Sigmoid colon (tissue), 4 donors: Measurements from ENCODE around the gene TRAPPC5.

Experiments
- POLR2A ChIP-seq, 2 donors: fragments of 450-650 bp; IDR thresholded peaks; one replicate each; pipeline ENCODE4 v1.6.1; 2016; ENCODE audit warnings: antibody characterized with exemption in 2 of 2, mild to moderate bottlenecking in 2 of 2, moderate library complexity in 2 of 2
- POLR2AphosphoS5 ChIP-seq, 4 donors: sonication (generic); formaldehyde crosslinking; IDR thresholded peaks; one replicate each; pipeline ENCODE4 v1.6.1; 2017; ENCODE audit warnings: antibody characterized with exemption in 4 of 4

GRCh38 chr19:7685546-7686445 lies 5.2 kb downstream of the TRAPPC5 start:
- TF ChIP-seq POLR2AphosphoS5 (IDR thresholded peaks at IDR 0.05) (no peak), POLR2A (IDR thresholded peaks at IDR 0.05) (no peak)
